Psoas muscle (tissue), 8 donors: ENCODE measurements around the gene KHNYN. TPM values are rescaled to one million over a fixed set of nuclear protein-coding genes. Genes with fewer than 3 reads are reported as not detected.

Source experiments
- ATAC-seq, 4 donors: fragments of 200-7000 bp; cut with Tn5 transposase; one replicate each; pipeline ENCODE4 v1.9.1; 2020; ENCODE audit warnings: moderate library complexity in 3 of 4, mild to moderate bottlenecking in 2 of 4
- DNase-seq, 2 donors: peaks; one replicate each; pipeline ENCODE4 v3.0.0-alpha.2; 2020
- H3K27ac ChIP-seq: fragments of 200-600 bp; one replicate; pipeline ENCODE4 v1.8.0; 2022
- H3K27me3 ChIP-seq, 3 donors: fragments of 200-600 bp in 1 of 3; one replicate each; pipeline versions ENCODE4 v1.6.1 to v1.8.0; 2013 to 2022; ENCODE audit warnings: low read length in 2 of 3, mild to moderate bottlenecking in 2 of 3, moderate library complexity in 1 of 3; ENCODE audit not compliant: insufficient read depth in 3 of 3
- H3K36me3 ChIP-seq, 2 donors: fragments of 200-600 bp in 1 of 2; one replicate each; pipeline versions ENCODE4 v1.6.1 to v1.8.0; 2013 to 2022; ENCODE audit warnings: low read depth in 1 of 2, mild to moderate bottlenecking in 1 of 2, moderate library complexity in 1 of 2; ENCODE audit not compliant: insufficient read depth in 1 of 2
- H3K4me1 ChIP-seq: fragments of 200-600 bp; one replicate; pipeline ENCODE4 v1.8.0; 2022
- H3K4me3 ChIP-seq: fragments of 200-600 bp; one replicate; pipeline ENCODE4 v1.8.0; 2022; ENCODE audit warnings: mild to moderate bottlenecking
- H3K9me3 ChIP-seq: fragments of 200-600 bp; one replicate; pipeline ENCODE4 v1.8.0; 2022
- CTCF ChIP-seq: fragments of 200-600 bp; IDR thresholded peaks from one replicate; pipeline ENCODE4 v1.8.0; 2022; ENCODE audit warnings: antibody characterized with exemption
- WGBS, 3 donors: extraction: QIAGEN DNeasy Blood & Tissue Kit; methylation state at CpG; one replicate each; pipeline versions ENCODE4 v1.1.6 to v1.1.7; 2013; 5-methylcytosine and 5-hydroxymethylcytosine counted together
- intact Hi-C, 2 donors: fragments of 100-400 bp; cut with DNase I; formaldehyde crosslinking; loops; one replicate each; pipeline versions ENCODE4 v1.11.0 to v1.14.2; 2022
- polyA plus RNA-seq, 3 donors: library from polyadenylated mRNA; stranded (reverse); fragments of 200-250 nt; gene quantifications; one replicate each; pipeline ENCODE4 v1.2.3, GENCODE V29; 2013
- total RNA-seq, 4 donors: library from RNA; stranded (reverse); fragmentation: NEBNext Ultra II Directional in 2 of 4; extraction: Animal tissue kit (Norgen Biotek cat#: 25700) in 2 of 4; gene quantifications; one replicate each; pipeline versions ENCODE4 v1.2.1 to v1.2.4, GENCODE V29; 2021 to 2023
- donor health status: healthy with polysubstance abuse.
- donor health status: DM: no; HTN: no; CAD: no; lungs with moderate emphysema.
- donor health status: Bipolar disorder and iron deficiency.
- donor health status: healthy.
- donor health status: DM: yes; HTN: yes; CAD: no.
- donor health status: DM: no; HTN: no; CAD: no.
- donor health status: DM: no; HTN: no; CAD: no.
- donor health status: DM: yes; HTN: yes; CAD: no.

Gene KHNYN
- total and polyA plus RNA-seq, 7 donors, result 15.3 to 74.9 (median 40.2) TPM

GRCh38 chr14:24418492-24418873 lies 11.3 kb upstream of the KHNYN start:
- H3K4me3 ChIP-seq, result no peak overlapping the region
- H3K4me1 ChIP-seq, result no peaks in the 10 kb centered on the region
- 48 to 50% (median 49%) methylated on average over 6 of the region's 6 CpGs for WGBS, 3 donors
- no peak overlapping the region for H3K27ac ChIP-seq
- H3K9me3 ChIP-seq, result no peaks in the 10 kb centered on the region
- TF ChIP-seq CTCF, result no peak
- DNase-seq (no peak), ATAC-seq (peak in 1 of 4 donors; percentile 30)
- no peaks in the 10 kb centered on the region for H3K36me3 ChIP-seq
- H3K27me3 ChIP-seq, result peaks cover 0 to 5% (median 0%) of the 10 kb centered on the region in 3 donors
- intact Hi-C loops, result no loop called here

GRCh38 chr14:24422261-24422660 lies 7.5 kb upstream of the KHNYN start:
- intact Hi-C loops, result no loop called here
- H3K4me1 ChIP-seq, result no peaks in the 10 kb centered on the region
- no peak for TF ChIP-seq CTCF
- WGBS, 3 donors, result 75 to 80% (median 80%) methylated on average over 4 of the region's 4 CpGs
- no peak overlapping the region for H3K27ac ChIP-seq
- ATAC-seq (no peak), DNase-seq (no peak)
- peaks cover 0 to 5% (median 0%) of the 10 kb centered on the region in 3 donors for H3K27me3 ChIP-seq
- no peak overlapping the region for H3K4me3 ChIP-seq
- H3K9me3 ChIP-seq, result no peaks in the 10 kb centered on the region
- H3K36me3 ChIP-seq, result no peaks in the 10 kb centered on the region

GRCh38 chr14:24422694-24423601 lies 6.8 kb upstream of the KHNYN start:
- intact Hi-C loops, result no loop called here
- TF ChIP-seq CTCF, result no peak
- ATAC-seq (no peak), DNase-seq (no peak)
- Histone ChIP-seq H3K4me1 (no peaks in the 10 kb centered on the region), H3K9me3 (no peaks in the 10 kb centered on the region), H3K27me3 (peaks cover 0 to 5% (median 0%) of the 10 kb centered on the region in 3 donors), H3K36me3 (no peaks in the 10 kb centered on the region), H3K27ac (no peak overlapping the region), H3K4me3 (no peak overlapping the region)
- WGBS, 3 donors, result 71 to 72% (median 72%) methylated on average over 12 of the region's 12 CpGs

GRCh38 chr14:24425704-24426103 lies 4.0 kb upstream of the KHNYN start:
- H3K27ac ChIP-seq, result peak overlapping the region; percentile 11
- H3K27me3 ChIP-seq, result no peaks in the 10 kb centered on the region
- H3K9me3 ChIP-seq, result no peaks in the 10 kb centered on the region
- ATAC-seq, result no peak
- peaks cover under 1% of the 10 kb centered on the region for H3K4me1 ChIP-seq
- DNase-seq, result no peak
- 36 to 43% (median 38%) methylated on average over 3 of the region's 3 CpGs for WGBS, 3 donors
- intact Hi-C loops, result no loop called here
- H3K36me3 ChIP-seq, result no peaks in the 10 kb centered on the region
- TF ChIP-seq CTCF, result no peak
- no peak overlapping the region for H3K4me3 ChIP-seq
